MCF 10A (cell line): ENCODE data around the gene FILIP1L. TPM values are rescaled to one million over a fixed set of nuclear protein-coding genes. Genes with fewer than 3 reads are reported as not detected.

ENCODE experiments used
- BruUV-seq: library from RNA; stranded (reverse); fragments of 400-500 nt; replicated peaks from 2 replicates; lab custom pipeline; 2021; lab: Mats Ljungman, UMichigan
- CTCF ChIA-PET: fragments of 300-600 bp; sonication (Branson Sonifier 250); formaldehyde crosslinking; extraction: SDS; loops from one replicate; lab custom pipeline; 2021; ENCODE audit warnings: antibody characterized with exemption, inconsistent platforms; lab: Yijun Ruan, JAX
- POLR2A ChIA-PET: fragments of 300-600, 350-650 bp; sonication (Branson Sonifier 250); formaldehyde crosslinking; extraction: SDS; loops from one replicate; lab custom pipeline; 2020; ENCODE audit warnings: antibody characterized with exemption, inconsistent platforms; lab: Yijun Ruan, JAX
- DNase-seq: peaks from one replicate; pipeline ENCODE4 v3.0.0-alpha.2; 2018; ENCODE audit not compliant: unreplicated experiment
- H3K27ac Mint-ChIP-seq: one replicate; pipeline ENCODE4 v1.8.0; 2022; ENCODE audit warnings: mild to moderate bottlenecking, low read depth, mixed read lengths; ENCODE audit not compliant: unreplicated experiment
- H3K27me3 Mint-ChIP-seq: one replicate; pipeline ENCODE4 v1.8.0; 2022; ENCODE audit warnings: mixed read lengths; ENCODE audit not compliant: insufficient read depth, unreplicated experiment
- H3K36me3 Mint-ChIP-seq: one replicate; pipeline ENCODE4 v1.8.0; 2022; ENCODE audit warnings: mild to moderate bottlenecking, moderate library complexity, mixed read lengths; ENCODE audit not compliant: insufficient read depth, unreplicated experiment
- H3K4me1 Mint-ChIP-seq: one replicate; pipeline ENCODE4 v1.8.0; 2022; ENCODE audit warnings: mixed read lengths; ENCODE audit not compliant: insufficient read depth, unreplicated experiment
- H3K4me3 Mint-ChIP-seq: one replicate; pipeline ENCODE4 v1.8.0; 2022; ENCODE audit warnings: mild to moderate bottlenecking, moderate library complexity, mixed read lengths; ENCODE audit not compliant: unreplicated experiment
- H3K9me3 Mint-ChIP-seq: one replicate; pipeline ENCODE4 v1.8.0; 2022; ENCODE audit warnings: mixed read lengths; ENCODE audit not compliant: unreplicated experiment
- intact Hi-C: fragments of 100-400 bp; cut with micrococcal nuclease; formaldehyde crosslinking; loops from 2 replicates; pipeline ENCODE4 v1.14.1; 2022
- total RNA-seq: library from RNA; stranded (reverse); gene quantifications from 2 replicates; pipeline ENCODE4 v1.2.3, GENCODE V29; 2022
- TF ChIP-seq, protein P1 (sequence below): fragments of 200-600 bp; IDR thresholded peaks from one replicate; pipeline ENCODE4 v1.8.0; 2022; ENCODE audit warnings: antibody characterized with exemption, mild to moderate bottlenecking; ENCODE audit not compliant: unreplicated experiment

FILIP1L gene
- total RNA-seq, 1 experiment from 2014 or later: 2.4 TPM

GRCh38 chr3:99879275-99879674, 235.0 kb downstream of the FILIP1L start:
- intact Hi-C loops: no loop called here
- Mint-ChIP-seq H3K4me1 (peaks cover 8% of the 10 kb centered on the region), H3K27ac (no peak overlapping the region), H3K36me3 (no peaks in the 10 kb centered on the region), H3K27me3 (no peaks in the 10 kb centered on the region), H3K9me3 (no peaks in the 10 kb centered on the region), H3K4me3 (no peak overlapping the region)
- DNase-seq: no peak
- TF ChIP-seq, protein P1, sequence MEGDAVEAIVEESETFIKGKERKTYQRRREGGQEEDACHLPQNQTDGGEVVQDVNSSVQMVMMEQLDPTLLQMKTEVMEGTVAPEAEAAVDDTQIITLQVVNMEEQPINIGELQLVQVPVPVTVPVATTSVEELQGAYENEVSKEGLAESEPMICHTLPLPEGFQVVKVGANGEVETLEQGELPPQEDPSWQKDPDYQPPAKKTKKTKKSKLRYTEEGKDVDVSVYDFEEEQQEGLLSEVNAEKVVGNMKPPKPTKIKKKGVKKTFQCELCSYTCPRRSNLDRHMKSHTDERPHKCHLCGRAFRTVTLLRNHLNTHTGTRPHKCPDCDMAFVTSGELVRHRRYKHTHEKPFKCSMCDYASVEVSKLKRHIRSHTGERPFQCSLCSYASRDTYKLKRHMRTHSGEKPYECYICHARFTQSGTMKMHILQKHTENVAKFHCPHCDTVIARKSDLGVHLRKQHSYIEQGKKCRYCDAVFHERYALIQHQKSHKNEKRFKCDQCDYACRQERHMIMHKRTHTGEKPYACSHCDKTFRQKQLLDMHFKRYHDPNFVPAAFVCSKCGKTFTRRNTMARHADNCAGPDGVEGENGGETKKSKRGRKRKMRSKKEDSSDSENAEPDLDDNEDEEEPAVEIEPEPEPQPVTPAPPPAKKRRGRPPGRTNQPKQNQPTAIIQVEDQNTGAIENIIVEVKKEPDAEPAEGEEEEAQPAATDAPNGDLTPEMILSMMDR: no peak
- ChIA-PET CTCF (interaction anchor here (0.5 to 1.1 kb wide), 5 partner anchors 9 to 440 kb away, joined by 3 to 5 read pairs (median 3); no protein-coding TSS in a partner anchor), POLR2A (interaction anchor here (0.6 to 1.4 kb wide), 4 partner anchors 9 to 18 kb away, joined by 3 to 4 read pairs (median 3); no protein-coding TSS in a partner anchor)
- BruUV-seq: no TSS peak

DNA sequence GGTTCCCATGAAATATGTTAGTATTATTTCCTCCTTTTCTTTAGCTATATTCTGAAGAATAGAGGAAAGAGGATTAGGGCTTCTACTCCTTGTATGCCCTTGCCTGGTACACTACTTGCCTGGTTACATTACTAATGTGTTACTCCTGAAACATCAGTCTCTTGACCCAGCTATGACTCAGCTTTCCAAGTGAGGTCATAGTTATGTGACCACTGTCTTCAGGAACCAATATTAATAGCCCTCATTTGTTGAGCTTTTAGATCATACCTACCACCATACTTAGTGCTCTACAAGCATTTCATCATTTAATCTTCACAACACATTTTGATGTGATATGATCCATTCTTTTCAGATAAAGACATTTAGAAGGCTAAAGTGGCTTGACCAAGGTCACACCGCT, 236.3 kb downstream of the FILIP1L start:
- ChIA-PET POLR2A (interaction anchor here (1.4 kb wide), 1 partner anchor 10 kb away, joined by 3 read pairs; no protein-coding TSS in a partner anchor), CTCF (interaction anchor here (0.7 to 1.1 kb wide), 3 partner anchors 13 to 228 kb away, joined by 3 read pairs; no protein-coding TSS in a partner anchor)
- BruUV-seq: no TSS peak
- Mint-ChIP-seq H3K4me3 (no peak overlapping the region), H3K9me3 (no peaks in the 10 kb centered on the region), H3K27me3 (no peaks in the 10 kb centered on the region), H3K27ac (no peak overlapping the region), H3K4me1 (peaks cover 8% of the 10 kb centered on the region), H3K36me3 (no peaks in the 10 kb centered on the region)
- peak; percentile 48 for DNase-seq
- TF ChIP-seq, protein P1: no peak
- intact Hi-C loops: no loop called here

DNA sequence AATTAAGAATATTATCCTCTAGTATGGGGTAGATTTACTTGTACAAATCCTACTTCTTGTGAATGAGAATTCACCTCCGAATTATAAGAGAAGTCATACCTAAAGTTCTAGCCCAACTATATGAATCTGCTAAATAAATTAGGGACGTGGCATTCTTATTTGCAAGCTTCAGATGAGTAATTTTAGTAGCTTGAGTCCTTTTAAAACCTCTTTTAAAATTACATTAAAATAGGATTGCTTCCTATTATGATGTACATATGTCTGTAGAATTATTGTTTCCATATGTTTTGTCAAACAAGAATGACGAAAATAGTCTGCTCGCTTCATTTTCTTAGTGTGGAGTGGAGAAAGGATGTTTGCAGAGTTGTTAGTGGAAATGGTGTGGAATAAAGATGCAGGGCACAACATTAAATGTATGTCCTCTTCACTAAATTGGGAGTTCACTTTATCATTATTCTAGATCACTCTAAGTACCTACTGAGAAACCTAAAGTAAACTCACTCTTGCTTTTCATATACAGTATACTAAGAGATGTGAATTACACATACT, 237.2 kb downstream of the FILIP1L start:
- no peaks in the 10 kb centered on the region for H3K36me3 Mint-ChIP-seq
- no peaks in the 10 kb centered on the region for H3K9me3 Mint-ChIP-seq
- BruUV-seq: no TSS peak
- ChIA-PET CTCF (interaction anchor here (0.7 to 1.1 kb wide), 3 partner anchors 14 to 229 kb away, joined by 3 read pairs; no protein-coding TSS in a partner anchor), POLR2A (interaction anchor here (1.4 kb wide), 1 partner anchor 12 kb away, joined by 5 read pairs; no protein-coding TSS in a partner anchor)
- TF ChIP-seq, protein P1: no peak
- peaks cover 8% of the 10 kb centered on the region for H3K4me1 Mint-ChIP-seq
- no peak overlapping the region for H3K27ac Mint-ChIP-seq
- intact Hi-C loops: no loop called here
- H3K4me3 Mint-ChIP-seq: no peak overlapping the region
- no peaks in the 10 kb centered on the region for H3K27me3 Mint-ChIP-seq
- no peak for DNase-seq
